ENCODE measurements around the gene METTL21A.
"Not testable (repeated sequence)": the region's sequence is repeated elsewhere in the genome, so short reads cannot be mapped to it uniquely, and the experiment has no call there.

METTL21A gene

GRCh38 chr2:207640160-207640559, 15.0 kb upstream of the METTL21A start:
- Histone ChIP-seq H3K4me2 (ENCODE audit: low read length) (no peak overlapping the region), H3K4me1 (ENCODE audit: control insufficient read depth, low read length) (peaks cover 17% of the 10 kb centered on the region), H3F3A (ENCODE audit: control insufficient read depth, insufficient read depth) (no peaks in the 10 kb centered on the region), H3K79me2 (ENCODE audit: control insufficient read depth, low read length) (no peaks in the 10 kb centered on the region), H3K9me3 (ENCODE audit: control insufficient read depth, insufficient read depth, low read length) (peaks cover 17% of the 10 kb centered on the region), H4K20me1 (ENCODE audit: control insufficient read depth, insufficient read depth, low read depth, low read length) (no peaks in the 10 kb centered on the region), H3K4me3 (ENCODE audit: low read length) (no peak overlapping the region), H3K27ac (ENCODE audit: low read depth, low read length) (no peak overlapping the region), H3K27me3 (ENCODE audit: control insufficient read depth, low read length) (no peaks in the 10 kb centered on the region), H3K36me3 (ENCODE audit: control insufficient read depth, low read length) (no peaks in the 10 kb centered on the region), H3K9me2 (replicated peaks; ENCODE audit: control insufficient read depth, low read length) (no peaks in the 10 kb centered on the region)
- TF ChIP-seq, protein P1, sequence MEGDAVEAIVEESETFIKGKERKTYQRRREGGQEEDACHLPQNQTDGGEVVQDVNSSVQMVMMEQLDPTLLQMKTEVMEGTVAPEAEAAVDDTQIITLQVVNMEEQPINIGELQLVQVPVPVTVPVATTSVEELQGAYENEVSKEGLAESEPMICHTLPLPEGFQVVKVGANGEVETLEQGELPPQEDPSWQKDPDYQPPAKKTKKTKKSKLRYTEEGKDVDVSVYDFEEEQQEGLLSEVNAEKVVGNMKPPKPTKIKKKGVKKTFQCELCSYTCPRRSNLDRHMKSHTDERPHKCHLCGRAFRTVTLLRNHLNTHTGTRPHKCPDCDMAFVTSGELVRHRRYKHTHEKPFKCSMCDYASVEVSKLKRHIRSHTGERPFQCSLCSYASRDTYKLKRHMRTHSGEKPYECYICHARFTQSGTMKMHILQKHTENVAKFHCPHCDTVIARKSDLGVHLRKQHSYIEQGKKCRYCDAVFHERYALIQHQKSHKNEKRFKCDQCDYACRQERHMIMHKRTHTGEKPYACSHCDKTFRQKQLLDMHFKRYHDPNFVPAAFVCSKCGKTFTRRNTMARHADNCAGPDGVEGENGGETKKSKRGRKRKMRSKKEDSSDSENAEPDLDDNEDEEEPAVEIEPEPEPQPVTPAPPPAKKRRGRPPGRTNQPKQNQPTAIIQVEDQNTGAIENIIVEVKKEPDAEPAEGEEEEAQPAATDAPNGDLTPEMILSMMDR (IDR thresholded peaks at IDR 0.05; ENCODE audit: low read depth, low read length, poor library complexity, severe bottlenecking): no peak
- no peak for TF ChIP-seq EZH2phosphoT487 (IDR thresholded peaks at IDR 0.05; ENCODE audit: borderline replicate concordance, low read length)

DNA sequence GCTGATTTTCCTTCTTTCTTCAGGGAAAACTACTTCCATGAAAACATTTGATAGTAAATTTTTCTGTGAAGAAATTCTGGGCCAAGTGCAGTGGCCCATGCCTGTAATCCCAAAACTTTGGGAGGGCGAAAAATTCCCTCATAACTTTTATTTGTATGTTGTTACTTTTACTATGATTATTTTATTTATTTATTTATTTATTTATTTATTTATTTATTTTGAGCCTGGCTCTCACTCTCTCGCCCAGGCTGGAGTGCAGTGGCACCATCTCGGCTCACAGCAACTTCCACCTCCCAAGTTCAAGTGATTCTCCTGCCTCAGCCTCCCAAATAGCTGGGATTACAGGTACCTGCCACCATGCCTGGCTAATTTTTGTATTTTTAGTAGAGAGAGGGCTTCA, 14.1 kb upstream of the METTL21A start:
- peaks cover 17% of the 10 kb centered on the region for H3K4me1 ChIP-seq (ENCODE audit: control insufficient read depth, low read length)
- H3K27me3 ChIP-seq (ENCODE audit: control insufficient read depth, low read length); H3K27ac ChIP-seq (ENCODE audit: low read depth, low read length); H3K36me3 ChIP-seq (ENCODE audit: control insufficient read depth, low read length); H4K20me1 ChIP-seq (ENCODE audit: control insufficient read depth, insufficient read depth, low read depth, low read length); H3K4me2 ChIP-seq (ENCODE audit: low read length); H3F3A ChIP-seq (ENCODE audit: control insufficient read depth, insufficient read depth); H3K9me2 ChIP-seq (replicated peaks; ENCODE audit: control insufficient read depth, low read length); H3K79me2 ChIP-seq (ENCODE audit: control insufficient read depth, low read length); H3K4me3 ChIP-seq (ENCODE audit: low read length): not testable (repeated sequence)
- H3K9me3 ChIP-seq (ENCODE audit: control insufficient read depth, insufficient read depth, low read length): peaks cover 17% of the 10 kb centered on the region

- no peaks in the 10 kb centered on the region for H3K27me3 ChIP-seq (ENCODE audit: control insufficient read depth, low read length)
- H3K4me2 ChIP-seq (ENCODE audit: low read length): no peak overlapping the region
- H3K36me3 ChIP-seq (ENCODE audit: control insufficient read depth, low read length): no peaks in the 10 kb centered on the region
- peaks cover 25% of the 10 kb centered on the region for H3K4me1 ChIP-seq (ENCODE audit: control insufficient read depth, low read length)
- no peaks in the 10 kb centered on the region for H3K79me2 ChIP-seq (ENCODE audit: control insufficient read depth, low read length)
- H4K20me1 ChIP-seq (ENCODE audit: control insufficient read depth, insufficient read depth, low read depth, low read length): no peaks in the 10 kb centered on the region
- H3K4me3 ChIP-seq (ENCODE audit: low read length): no peak overlapping the region
- peaks cover 9% of the 10 kb centered on the region for H3K9me3 ChIP-seq (ENCODE audit: control insufficient read depth, insufficient read depth, low read length)
- no peak overlapping the region for H3K27ac ChIP-seq (ENCODE audit: low read depth, low read length)
- no peak for TF ChIP-seq EZH2phosphoT487 (IDR thresholded peaks at IDR 0.05; ENCODE audit: borderline replicate concordance, low read length)
- TF ChIP-seq, protein P1 (IDR thresholded peaks at IDR 0.05; ENCODE audit: low read depth, low read length, poor library complexity, severe bottlenecking): no peak
- no peaks in the 10 kb centered on the region for H3K9me2 ChIP-seq (replicated peaks; ENCODE audit: control insufficient read depth, low read length)
- H3F3A ChIP-seq (ENCODE audit: control insufficient read depth, insufficient read depth): no peaks in the 10 kb centered on the region
Measured at GRCh38 chr2:207635468-207636200, 10.4 kb upstream of the METTL21A start.

DNA sequence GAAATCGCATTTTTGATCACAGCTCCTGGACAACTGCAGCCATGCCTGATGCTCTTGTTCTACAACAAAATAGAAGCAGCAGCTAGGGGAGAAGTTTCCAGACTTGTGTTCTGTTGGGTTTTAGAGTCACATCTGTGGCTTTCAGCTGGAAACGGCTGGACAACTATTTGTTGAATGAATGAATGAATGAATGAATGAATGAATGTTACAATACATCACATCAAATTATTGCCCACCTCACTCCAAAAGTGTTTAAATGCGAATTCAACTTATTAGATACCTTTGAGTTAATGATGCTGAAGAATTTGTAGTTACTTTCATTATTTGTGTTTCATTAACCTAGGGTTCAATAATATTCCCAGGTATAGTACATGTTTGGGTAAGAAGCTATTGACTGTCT, 8.5 kb upstream of the METTL21A start:
- H4K20me1 ChIP-seq (ENCODE audit: control insufficient read depth, insufficient read depth, low read depth, low read length): no peaks in the 10 kb centered on the region
- no peaks in the 10 kb centered on the region for H3K9me2 ChIP-seq (replicated peaks; ENCODE audit: control insufficient read depth, low read length)
- H3K79me2 ChIP-seq (ENCODE audit: control insufficient read depth, low read length): no peaks in the 10 kb centered on the region
- H3K27me3 ChIP-seq (ENCODE audit: control insufficient read depth, low read length): no peaks in the 10 kb centered on the region
- no peak overlapping the region for H3K4me2 ChIP-seq (ENCODE audit: low read length)
- TF ChIP-seq, protein P1 (IDR thresholded peaks at IDR 0.05; ENCODE audit: low read depth, low read length, poor library complexity, severe bottlenecking): no peak
- TF ChIP-seq EZH2phosphoT487 (IDR thresholded peaks at IDR 0.05; ENCODE audit: borderline replicate concordance, low read length): no peak
- H3K4me1 ChIP-seq (ENCODE audit: control insufficient read depth, low read length): peaks cover 36% of the 10 kb centered on the region
- H3K36me3 ChIP-seq (ENCODE audit: control insufficient read depth, low read length): no peaks in the 10 kb centered on the region
- H3K27ac ChIP-seq (ENCODE audit: low read depth, low read length): no peak overlapping the region
- no peaks in the 10 kb centered on the region for H3F3A ChIP-seq (ENCODE audit: control insufficient read depth, insufficient read depth)
- H3K4me3 ChIP-seq (ENCODE audit: low read length): no peak overlapping the region
- H3K9me3 ChIP-seq (ENCODE audit: control insufficient read depth, insufficient read depth, low read length): no peaks in the 10 kb centered on the region

Measured in DOHH2 (cell line).